Keratinocyte (primary cell): Measurements from ENCODE around the gene TLE1. TPM values are rescaled to one million over a fixed set of nuclear protein-coding genes. Genes with fewer than 3 reads are reported as not detected.

Source experiments
- DNase-seq: peaks from one replicate; pipeline ENCODE4 v3.0.0-alpha.2; 2011; ENCODE audit warnings: low read depth, missing footprints, low spot score
- FAIRE-seq: peaks from 2 replicates; lab custom pipeline; 2011; peaks lifted over from hg19 to GRCh38; lab: Jason Lieb, UNC
- H2AFZ ChIP-seq: 2 replicates; pipeline ENCODE4 v1.6.0; 2012; ENCODE audit warnings: low read length, control low read depth, inconsistent platforms; ENCODE audit not compliant: control insufficient read depth
- H3K27ac ChIP-seq: 2 replicates; pipeline ENCODE4 v1.5.1; 2011; ENCODE audit warnings: low read length; ENCODE audit not compliant: control insufficient read depth, insufficient read depth
- H3K27me3 ChIP-seq: 3 replicates; pipeline ENCODE4 v1.6.0; 2011; ENCODE audit warnings: low read length; ENCODE audit not compliant: control insufficient read depth, insufficient read depth; ENCODE audit errors: extremely low read depth
- H3K36me3 ChIP-seq, 2 experiments: 2 replicates in 1 of 2; 3 replicates in 1 of 2; pipeline ENCODE4 v1.5.1; 2011; ENCODE audit warnings: low read length in 2 of 2, mild to moderate bottlenecking in 1 of 2; ENCODE audit not compliant: control insufficient read depth in 2 of 2, insufficient read depth in 2 of 2; ENCODE audit errors: extremely low read depth in 1 of 2
- H3K4me1 ChIP-seq: 3 replicates; pipeline ENCODE4 v1.5.1; 2011; ENCODE audit warnings: low read length; ENCODE audit not compliant: control insufficient read depth, insufficient read depth; ENCODE audit errors: extremely low read depth
- H3K4me2 ChIP-seq: 3 replicates; pipeline ENCODE4 v1.6.0; 2011; ENCODE audit warnings: low read depth, low read length; ENCODE audit not compliant: control insufficient read depth, insufficient read depth; ENCODE audit errors: extremely low read depth
- H3K4me3 ChIP-seq, 3 experiments: fragments of 200-600 bp in 1 of 3; sonication (generic) in 1 of 3; 2 replicates in 2 of 3; 3 replicates in 1 of 3; pipeline ENCODE4 v1.5.1; 2011 to 2016; ENCODE audit warnings: low read length in 3 of 3, mild to moderate bottlenecking in 3 of 3, control low read depth in 2 of 3, inconsistent platforms in 1 of 3, low read depth in 1 of 3, mixed read lengths in 1 of 3, mixed run types in 1 of 3, moderate library complexity in 1 of 3; ENCODE audit not compliant: control insufficient read depth in 2 of 3, insufficient read depth in 2 of 3; ENCODE audit errors: extremely low read depth in 1 of 3
- H3K79me2 ChIP-seq: 2 replicates; pipeline ENCODE4 v1.6.0; 2012; ENCODE audit warnings: low read length; ENCODE audit not compliant: control insufficient read depth, insufficient read depth
- H3K9ac ChIP-seq: 3 replicates; pipeline ENCODE4 v1.6.0; 2011; ENCODE audit warnings: low read length; ENCODE audit not compliant: control insufficient read depth, insufficient read depth; ENCODE audit errors: extremely low read depth
- H3K9me1 ChIP-seq: 3 replicates; pipeline ENCODE4 v1.6.0; 2011; ENCODE audit warnings: low read length; ENCODE audit not compliant: control insufficient read depth, insufficient read depth; ENCODE audit errors: extremely low read depth
- H3K9me3 ChIP-seq: 2 replicates; pipeline ENCODE4 v1.5.1; 2012; ENCODE audit warnings: low read depth, low read length; ENCODE audit not compliant: control insufficient read depth
- H4K20me1 ChIP-seq: 3 replicates; pipeline ENCODE4 v1.6.0; 2011; ENCODE audit warnings: low read length; ENCODE audit not compliant: control insufficient read depth, insufficient read depth; ENCODE audit errors: extremely low read depth
- EZH2 ChIP-seq: IDR thresholded peaks from one replicate; pipeline ENCODE4 v1.6.1; 2012; ENCODE audit warnings: inconsistent platforms, mild to moderate bottlenecking, low read length, moderate library complexity
- dilution Hi-C: fragments of 300-500 bp; cut with MboI; formaldehyde crosslinking; loops from one replicate; pipeline ENCODE4 v1.7.0; 2020; ENCODE audit warnings: low sequenced_read_pairs; ENCODE audit not compliant: extremely low pct_ligation_motif_present
- polyA plus RNA-seq, 5 experiments: library from polyadenylated mRNA; depleted of rRNA in 3 of 5; stranded (reverse) in 3 of 5; stranded (forward) in 1 of 5; unstranded in 1 of 5; fragments of >200 nt; gene quantifications; 1 replicate in 1 of 5; 2 replicates in 3 of 5; 3 replicates in 1 of 5; pipeline versions ENCODE4 v1.2.1 to v1.2.3, GENCODE V29; 2011 to 2012; ENCODE audit warnings: missing spikeins in 2 of 5, low read depth in 1 of 5, low replicate concordance in 1 of 5
- TF ChIP-seq, protein P1 (sequence below), 3 experiments: IDR thresholded peaks in 1 of 3; conservative IDR thresholded peaks in 1 of 3; optimal IDR thresholded peaks in 1 of 3; 2 replicates in 2 of 3; 3 replicates in 1 of 3; pipeline versions ENCODE3 to v1.5.1; 2011; ENCODE audit warnings: low read length in 3 of 3, mild to moderate bottlenecking in 3 of 3, moderate library complexity in 2 of 3, control low read depth in 1 of 3, inconsistent platforms in 1 of 3; ENCODE audit not compliant: insufficient read depth in 2 of 3; ENCODE audit errors: extremely low read depth in 1 of 3

Gene TLE1
- polyA plus RNA-seq, 1 donor (not counting 4 experiments of a cell fraction or from before 2014, with no cell fraction given), result 29.6 TPM

GRCh38 chr9:81611664-81612063, 77.7 kb downstream of the TLE1 start:
- H3K9me3 ChIP-seq, result no peaks in the 10 kb centered on the region
- TF ChIP-seq, protein P1, sequence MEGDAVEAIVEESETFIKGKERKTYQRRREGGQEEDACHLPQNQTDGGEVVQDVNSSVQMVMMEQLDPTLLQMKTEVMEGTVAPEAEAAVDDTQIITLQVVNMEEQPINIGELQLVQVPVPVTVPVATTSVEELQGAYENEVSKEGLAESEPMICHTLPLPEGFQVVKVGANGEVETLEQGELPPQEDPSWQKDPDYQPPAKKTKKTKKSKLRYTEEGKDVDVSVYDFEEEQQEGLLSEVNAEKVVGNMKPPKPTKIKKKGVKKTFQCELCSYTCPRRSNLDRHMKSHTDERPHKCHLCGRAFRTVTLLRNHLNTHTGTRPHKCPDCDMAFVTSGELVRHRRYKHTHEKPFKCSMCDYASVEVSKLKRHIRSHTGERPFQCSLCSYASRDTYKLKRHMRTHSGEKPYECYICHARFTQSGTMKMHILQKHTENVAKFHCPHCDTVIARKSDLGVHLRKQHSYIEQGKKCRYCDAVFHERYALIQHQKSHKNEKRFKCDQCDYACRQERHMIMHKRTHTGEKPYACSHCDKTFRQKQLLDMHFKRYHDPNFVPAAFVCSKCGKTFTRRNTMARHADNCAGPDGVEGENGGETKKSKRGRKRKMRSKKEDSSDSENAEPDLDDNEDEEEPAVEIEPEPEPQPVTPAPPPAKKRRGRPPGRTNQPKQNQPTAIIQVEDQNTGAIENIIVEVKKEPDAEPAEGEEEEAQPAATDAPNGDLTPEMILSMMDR (optimal IDR thresholded peaks at IDR 0.05 in 1 of 3, IDR thresholded peaks at IDR 0.05 in 1 of 3, conservative IDR thresholded peaks at IDR 0.05 in 1 of 3; ENCODE audit: extremely low read depth in 1 of 3, insufficient read depth in 2 of 3, low read length in 3 of 3), result no peak
- TF ChIP-seq EZH2, result no peak
- no peaks in the 10 kb centered on the region for H3K27me3 ChIP-seq
- H2AFZ ChIP-seq, result no peak overlapping the region
- FAIRE-seq (no peak), DNase-seq (no peak)
- H3K4me2 ChIP-seq, result no peak overlapping the region
- H3K9me1 ChIP-seq, result no peaks in the 10 kb centered on the region
- H3K36me3 ChIP-seq, result peaks cover 14 to 26% of the 10 kb centered on the region in 2 experiments
- no peaks in the 10 kb centered on the region for H3K79me2 ChIP-seq
- H4K20me1 ChIP-seq, result no peaks in the 10 kb centered on the region
- no peak overlapping the region for H3K9ac ChIP-seq
- no peaks in the 10 kb centered on the region for H3K4me1 ChIP-seq
- dilution Hi-C loops, result no loop called here
- no peak overlapping the region for H3K4me3 ChIP-seq
- H3K27ac ChIP-seq, result no peak overlapping the region

DNA sequence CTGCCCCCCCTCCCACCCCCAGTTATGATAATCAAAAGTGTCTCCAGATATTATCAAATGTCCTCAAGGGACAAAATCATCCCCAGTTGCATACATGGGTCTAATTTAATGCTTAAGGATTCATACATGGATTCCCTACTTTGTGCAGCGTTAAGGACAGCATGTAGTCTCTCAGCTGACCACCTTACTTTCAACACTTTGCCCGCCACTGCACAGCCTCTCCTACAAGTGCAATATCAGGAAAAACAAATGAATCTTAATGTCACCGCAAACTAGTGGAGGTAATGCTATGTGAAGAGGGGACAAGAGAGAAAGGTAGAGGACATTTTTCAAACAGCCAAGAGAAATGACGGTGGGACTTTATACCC, 78.6 kb downstream of the TLE1 start:
- H3K4me2 ChIP-seq, result no peak overlapping the region
- FAIRE-seq (no peak), DNase-seq (no peak)
- H3K4me3 ChIP-seq, result no peak overlapping the region
- no peak for TF ChIP-seq EZH2
- TF ChIP-seq, protein P1 (optimal IDR thresholded peaks at IDR 0.05 in 1 of 3, IDR thresholded peaks at IDR 0.05 in 1 of 3, conservative IDR thresholded peaks at IDR 0.05 in 1 of 3; ENCODE audit: extremely low read depth in 1 of 3, insufficient read depth in 2 of 3, low read length in 3 of 3), result no peak
- H2AFZ ChIP-seq, result no peak overlapping the region
- H3K9ac ChIP-seq, result no peak overlapping the region
- dilution Hi-C loops, result no loop called here
- H3K79me2 ChIP-seq, result no peaks in the 10 kb centered on the region
- H4K20me1 ChIP-seq, result no peaks in the 10 kb centered on the region
- no peaks in the 10 kb centered on the region for H3K4me1 ChIP-seq
- no peaks in the 10 kb centered on the region for H3K9me1 ChIP-seq
- peaks cover 14 to 23% of the 10 kb centered on the region in 2 experiments for H3K36me3 ChIP-seq
- no peaks in the 10 kb centered on the region for H3K9me3 ChIP-seq
- no peak overlapping the region for H3K27ac ChIP-seq
- H3K27me3 ChIP-seq, result no peaks in the 10 kb centered on the region
